ENCODE data around the gene ITGAD. TPM values are rescaled to one million over a fixed set of nuclear protein-coding genes. Genes with fewer than 3 reads are reported as not detected.
"Not testable (repeated sequence)": the region's sequence is repeated elsewhere in the genome, so short reads cannot be mapped to it uniquely, and the experiment has no call there.

Gene ITGAD
- total and polyA plus RNA-seq, 2 donors (not counting 3 experiments of a cell fraction or from before 2014, with no cell fraction given) = not detected

DNA sequence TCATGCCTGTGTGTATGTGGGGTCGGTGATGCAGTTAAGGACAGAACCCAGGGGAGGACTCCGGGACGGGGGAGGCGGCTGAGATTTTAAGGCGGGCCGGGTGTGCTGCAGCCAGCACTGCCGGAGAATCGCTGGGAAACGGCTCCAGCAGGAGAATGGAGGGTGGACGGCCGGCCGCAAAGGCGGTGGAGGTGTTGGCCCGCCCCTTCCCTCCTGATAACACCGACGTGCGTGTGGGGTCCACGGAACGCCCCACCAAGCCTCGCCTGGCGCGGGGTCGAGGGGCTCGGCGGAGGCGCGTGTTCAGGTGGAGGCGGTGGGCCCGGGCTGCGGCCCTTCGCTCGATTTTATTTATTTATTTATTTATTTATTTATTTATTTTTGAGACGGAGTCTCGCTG is 48.8 kb downstream of the ITGAD start:
- CTCF ChIA-PET = interaction anchor here (0.8 to 3.6 kb wide), 16 partner anchors 10 to 488 kb away, joined by 3 to 48 read pairs (median 6); partner anchors contain the start of genes ARMC5, FUS, HSD3B7 and PYCARD
- BruUV-seq (replicated peaks) = no TSS peak
- H3K27me3 ChIP-seq (ENCODE audit: control insufficient read depth in 2 of 2, insufficient read depth in 2 of 2, low read length in 2 of 2) = peaks cover 3 to 11% of the 10 kb centered on the region in 2 experiments
- H3K27ac ChIP-seq (ENCODE audit: insufficient read depth, low read depth, low read length) = no peak overlapping the region
- FAIRE-seq (no peak), DNase-seq (ENCODE audit: low read depth, low spot score) (no peak)
- intact Hi-C loops (cut with micrococcal nuclease) = loop anchor here (2.0 to 5.0 kb wide), 3 partner anchors 241 to 425 kb away; no protein-coding TSS in a partner anchor
- no peaks in the 10 kb centered on the region for H3K9me3 ChIP-seq (replicated peaks; ENCODE audit: control insufficient read depth, insufficient read depth, low read length)
- H3K4me1 ChIP-seq (ENCODE audit: control insufficient read depth, extremely low read depth, insufficient read depth, low read length) = no peaks in the 10 kb centered on the region
- no peak overlapping the region for H3K4me2 ChIP-seq (ENCODE audit: insufficient read depth, low read length)
- no peaks in the 10 kb centered on the region for H3K36me3 ChIP-seq (ENCODE audit: control insufficient read depth in 2 of 2, extremely low read depth in 1 of 2, insufficient read depth in 2 of 2, low read length in 2 of 2)
- no peaks in the 10 kb centered on the region for H3K9me1 ChIP-seq (replicated peaks; ENCODE audit: control insufficient read depth, extremely low read depth, insufficient read depth, low read length)
- peak overlapping the region in 1 of 3 experiments; percentile 17 for H3K4me3 ChIP-seq (replicated peaks in 1 of 3; ENCODE audit: insufficient read depth in 1 of 3, low read depth in 1 of 3, low read length in 3 of 3)
- POLR2A ChIA-PET = interaction anchor here (1.2 kb wide), 1 partner anchor 10 kb away, joined by 5 read pairs; no protein-coding TSS in a partner anchor
- no peaks in the 10 kb centered on the region for H4K20me1 ChIP-seq (replicated peaks; ENCODE audit: control insufficient read depth, extremely low read depth, insufficient read depth, low read length)
- H3K79me2 ChIP-seq (ENCODE audit: control insufficient read depth, insufficient read depth, low read length) = no peaks in the 10 kb centered on the region
- H3K9ac ChIP-seq (replicated peaks; ENCODE audit: extremely low read depth, insufficient read depth, low read length) = no peak overlapping the region
- no peak overlapping the region for H2AFZ ChIP-seq (ENCODE audit: low read depth, low read length)
- TF ChIP-seq EZH2 (IDR thresholded peaks at IDR 0.05; ENCODE audit: borderline replicate concordance, low read depth, low read length, severe bottlenecking) (no peak), MYC (IDR thresholded peaks at IDR 0.05; ENCODE audit: low read depth, low read length) (no peak), JUN (IDR thresholded peaks at IDR 0.05; ENCODE audit: borderline replicate concordance, insufficient read depth, insufficient read length, low read depth) (no peak), POLR2AphosphoS5 (IDR thresholded peaks at IDR 0.05; ENCODE audit: insufficient read depth, low read depth, low read length) (no peak), FOS (IDR thresholded peaks at IDR 0.05; ENCODE audit: borderline replicate concordance, insufficient read depth, low read length) (no peak), POLR2A (IDR thresholded peaks at IDR 0.05; ENCODE audit: low read depth, low read length) (no peak), GATA2 (IDR thresholded peaks at IDR 0.05; ENCODE audit: insufficient read depth, insufficient read length, low read depth, low read length) (no peak)
- TF ChIP-seq, protein P1, sequence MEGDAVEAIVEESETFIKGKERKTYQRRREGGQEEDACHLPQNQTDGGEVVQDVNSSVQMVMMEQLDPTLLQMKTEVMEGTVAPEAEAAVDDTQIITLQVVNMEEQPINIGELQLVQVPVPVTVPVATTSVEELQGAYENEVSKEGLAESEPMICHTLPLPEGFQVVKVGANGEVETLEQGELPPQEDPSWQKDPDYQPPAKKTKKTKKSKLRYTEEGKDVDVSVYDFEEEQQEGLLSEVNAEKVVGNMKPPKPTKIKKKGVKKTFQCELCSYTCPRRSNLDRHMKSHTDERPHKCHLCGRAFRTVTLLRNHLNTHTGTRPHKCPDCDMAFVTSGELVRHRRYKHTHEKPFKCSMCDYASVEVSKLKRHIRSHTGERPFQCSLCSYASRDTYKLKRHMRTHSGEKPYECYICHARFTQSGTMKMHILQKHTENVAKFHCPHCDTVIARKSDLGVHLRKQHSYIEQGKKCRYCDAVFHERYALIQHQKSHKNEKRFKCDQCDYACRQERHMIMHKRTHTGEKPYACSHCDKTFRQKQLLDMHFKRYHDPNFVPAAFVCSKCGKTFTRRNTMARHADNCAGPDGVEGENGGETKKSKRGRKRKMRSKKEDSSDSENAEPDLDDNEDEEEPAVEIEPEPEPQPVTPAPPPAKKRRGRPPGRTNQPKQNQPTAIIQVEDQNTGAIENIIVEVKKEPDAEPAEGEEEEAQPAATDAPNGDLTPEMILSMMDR (IDR thresholded peaks at IDR 0.05; ENCODE audit: extremely low read depth in 1 of 2, insufficient read depth in 1 of 2, low read depth in 1 of 2, low read length in 2 of 2) = no peak
- TF ChIP-seq, protein P2, sequence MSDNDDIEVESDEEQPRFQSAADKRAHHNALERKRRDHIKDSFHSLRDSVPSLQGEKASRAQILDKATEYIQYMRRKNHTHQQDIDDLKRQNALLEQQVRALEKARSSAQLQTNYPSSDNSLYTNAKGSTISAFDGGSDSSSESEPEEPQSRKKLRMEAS (IDR thresholded peaks at IDR 0.05; ENCODE audit: insufficient read depth, insufficient read length) = no peak
- dilution Hi-C loops (cut with MboI; ENCODE audit: extremely low pct_ligation_motif_present, low sequenced_read_pairs) = no loop called here

DNA sequence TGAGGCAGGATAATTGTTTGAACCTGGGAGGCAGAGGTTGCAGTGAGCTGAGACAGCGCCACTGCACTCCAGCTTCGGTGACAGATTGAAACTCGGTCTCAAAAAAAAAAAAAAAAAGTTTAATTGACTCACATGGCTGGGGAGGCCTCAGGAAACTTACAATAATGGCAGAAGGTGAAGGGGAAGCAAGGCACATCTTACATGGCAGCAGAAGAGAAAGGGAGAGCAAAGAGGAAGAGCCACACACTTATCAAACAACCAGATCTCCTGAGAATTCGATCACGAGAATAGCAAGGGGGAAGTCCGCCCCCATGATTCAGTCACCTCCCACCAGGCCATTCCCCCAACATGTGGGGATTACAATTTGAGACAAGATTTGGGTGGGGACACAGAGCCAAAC is 52.8 kb downstream of the ITGAD start:
- FAIRE-seq; intact Hi-C loops (cut with micrococcal nuclease): not testable (repeated sequence)

More for the DNA sequence above, 52.8 kb downstream of the ITGAD start:
- H3K36me3 ChIP-seq (ENCODE audit: control insufficient read depth in 2 of 2, extremely low read depth in 1 of 2, insufficient read depth in 2 of 2, low read length in 2 of 2); H3K27me3 ChIP-seq (ENCODE audit: control insufficient read depth in 2 of 2, insufficient read depth in 2 of 2, low read length in 2 of 2); H3K4me3 ChIP-seq (replicated peaks in 1 of 3; ENCODE audit: insufficient read depth in 1 of 3, low read depth in 1 of 3, low read length in 3 of 3); H3K9ac ChIP-seq (replicated peaks; ENCODE audit: extremely low read depth, insufficient read depth, low read length); H3K4me1 ChIP-seq (ENCODE audit: control insufficient read depth, extremely low read depth, insufficient read depth, low read length); H3K9me3 ChIP-seq (replicated peaks; ENCODE audit: control insufficient read depth, insufficient read depth, low read length); H3K4me2 ChIP-seq (ENCODE audit: insufficient read depth, low read length); H4K20me1 ChIP-seq (replicated peaks; ENCODE audit: control insufficient read depth, extremely low read depth, insufficient read depth, low read length); H3K79me2 ChIP-seq (ENCODE audit: control insufficient read depth, insufficient read depth, low read length); DNase-seq (ENCODE audit: low read depth, low spot score); H3K27ac ChIP-seq (ENCODE audit: insufficient read depth, low read depth, low read length); dilution Hi-C loops (cut with MboI; ENCODE audit: extremely low pct_ligation_motif_present, low sequenced_read_pairs); BruUV-seq (replicated peaks); H2AFZ ChIP-seq (ENCODE audit: low read depth, low read length); H3K9me1 ChIP-seq (replicated peaks; ENCODE audit: control insufficient read depth, extremely low read depth, insufficient read depth, low read length): not testable (repeated sequence)
- ChIA-PET POLR2A (interaction anchor here (0.7 kb wide), 3 partner anchors 13 to 463 kb away, joined by 4 to 5 read pairs (median 4); no protein-coding TSS in a partner anchor), CTCF (interaction anchor here (1.4 to 1.5 kb wide), 2 partner anchors 12 to 15 kb away, joined by 5 to 6 read pairs; no protein-coding TSS in a partner anchor)

Data from endothelial cell of umbilical vein (primary cell).